ENCODE results near the gene FN3K. TPM values are rescaled to one million over a fixed set of nuclear protein-coding genes. Genes with fewer than 3 reads are reported as not detected.
A peak's percentile ranks its signal among the peaks of the same experiment; 100 is the strongest.

The FN3K gene
- total and polyA plus RNA-seq, 2 of the 13 experiments (the other 11 are each of a cell fraction or from before 2014, with no cell fraction given) = 3.5 to 12.2 TPM

DNA sequence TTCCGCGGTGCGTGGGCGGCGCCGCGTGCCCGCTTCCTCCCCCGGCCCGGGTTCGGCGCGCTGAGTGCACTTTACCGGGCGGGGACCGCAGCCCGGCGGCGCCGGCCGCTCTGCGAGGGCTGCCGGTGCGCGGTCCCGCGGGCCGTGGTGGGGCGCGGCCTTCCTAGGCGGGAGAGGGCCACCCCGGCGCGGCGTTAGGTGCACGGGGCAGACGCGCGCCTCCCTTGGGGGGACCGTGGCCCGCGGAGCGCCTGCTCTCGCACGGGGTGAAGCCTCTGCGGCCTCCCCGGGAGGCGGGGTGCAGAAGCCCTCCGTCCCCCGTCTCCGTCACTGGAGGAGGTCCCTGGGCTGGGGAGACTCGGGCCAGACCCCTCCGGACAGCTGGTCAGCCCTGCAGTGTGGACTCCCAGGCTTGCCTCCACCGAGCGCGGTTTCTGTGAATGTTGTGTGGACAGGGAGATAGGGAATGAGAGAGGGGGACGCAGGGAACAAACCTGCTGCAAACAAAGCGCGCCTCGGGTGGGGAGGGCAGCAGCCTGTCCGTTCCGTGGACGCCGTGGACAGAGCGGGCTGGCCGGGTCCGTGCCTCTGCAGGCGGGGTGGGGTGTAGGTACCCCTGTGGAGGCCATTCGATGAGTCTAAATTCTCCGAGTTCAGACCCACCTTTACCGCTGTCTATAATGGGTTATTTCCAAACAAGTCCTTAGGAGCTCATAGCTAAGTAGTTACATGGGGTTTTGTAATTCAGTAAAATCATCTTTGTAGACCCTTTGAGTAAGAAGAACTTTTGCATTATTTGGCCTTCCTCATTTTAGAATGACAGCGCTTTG is 17.2 kb downstream of the FN3K start (continued):
- no peak for TF ChIP-seq ZNF34 (CRISPR knock-in tag; IDR thresholded peaks at IDR 0.05; ENCODE audit: borderline replicate concordance)
- TF ChIP-seq RBFOX2 (IDR thresholded peaks at IDR 0.05; ENCODE audit: low read depth, low read length) = no peak
- TF ChIP-seq ZNF678 (CRISPR knock-in tag; IDR thresholded peaks at IDR 0.05) = no peak; the same call in 1 of the 2 replicates
- no peak for TF ChIP-seq GLI4 (CRISPR knock-in tag; IDR thresholded peaks at IDR 0.05; ENCODE audit: borderline replicate concordance)
- TF ChIP-seq, protein P1, sequence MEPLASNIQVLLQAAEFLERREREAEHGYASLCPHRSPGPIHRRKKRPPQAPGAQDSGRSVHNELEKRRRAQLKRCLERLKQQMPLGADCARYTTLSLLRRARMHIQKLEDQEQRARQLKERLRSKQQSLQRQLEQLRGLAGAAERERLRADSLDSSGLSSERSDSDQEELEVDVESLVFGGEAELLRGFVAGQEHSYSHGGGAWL (CRISPR knock-in tag; IDR thresholded peaks at IDR 0.05) = 0 out of 2 replicates have a peak, but pooled peaks have one; percentile 5
- no peak for TF ChIP-seq ZNF350 (CRISPR knock-in tag; IDR thresholded peaks at IDR 0.05; ENCODE audit: borderline replicate concordance, low read depth)
- no peak for TF ChIP-seq ATM (IDR thresholded peaks at IDR 0.05; ENCODE audit: borderline replicate concordance)
- no peak for TF ChIP-seq NKX3-1 (CRISPR knock-in tag; IDR thresholded peaks at IDR 0.05)
- TF ChIP-seq, protein P2, sequence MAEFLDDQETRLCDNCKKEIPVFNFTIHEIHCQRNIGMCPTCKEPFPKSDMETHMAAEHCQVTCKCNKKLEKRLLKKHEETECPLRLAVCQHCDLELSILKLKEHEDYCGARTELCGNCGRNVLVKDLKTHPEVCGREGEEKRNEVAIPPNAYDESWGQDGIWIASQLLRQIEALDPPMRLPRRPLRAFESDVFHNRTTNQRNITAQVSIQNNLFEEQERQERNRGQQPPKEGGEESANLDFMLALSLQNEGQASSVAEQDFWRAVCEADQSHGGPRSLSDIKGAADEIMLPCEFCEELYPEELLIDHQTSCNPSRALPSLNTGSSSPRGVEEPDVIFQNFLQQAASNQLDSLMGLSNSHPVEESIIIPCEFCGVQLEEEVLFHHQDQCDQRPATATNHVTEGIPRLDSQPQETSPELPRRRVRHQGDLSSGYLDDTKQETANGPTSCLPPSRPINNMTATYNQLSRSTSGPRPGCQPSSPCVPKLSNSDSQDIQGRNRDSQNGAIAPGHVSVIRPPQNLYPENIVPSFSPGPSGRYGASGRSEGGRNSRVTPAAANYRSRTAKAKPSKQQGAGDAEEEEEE (CRISPR knock-in tag; IDR thresholded peaks at IDR 0.05; ENCODE audit: borderline replicate concordance) = peak; percentile 57; the same call in 1 of the 2 replicates
- TF ChIP-seq BRD4 (CRISPR knock-in tag; IDR thresholded peaks at IDR 0.05) = peak; percentile 56; the same call in 1 of the 2 replicates
- TF ChIP-seq MBD4 (IDR thresholded peaks at IDR 0.05; ENCODE audit: borderline replicate concordance, low read length) = no peak
- no peak for TF ChIP-seq SSRP1 (CRISPR knock-in tag; IDR thresholded peaks at IDR 0.05)
- no peak for TF ChIP-seq MLLT10 (CRISPR knock-in tag; IDR thresholded peaks at IDR 0.05)
- TF ChIP-seq, protein P3, sequence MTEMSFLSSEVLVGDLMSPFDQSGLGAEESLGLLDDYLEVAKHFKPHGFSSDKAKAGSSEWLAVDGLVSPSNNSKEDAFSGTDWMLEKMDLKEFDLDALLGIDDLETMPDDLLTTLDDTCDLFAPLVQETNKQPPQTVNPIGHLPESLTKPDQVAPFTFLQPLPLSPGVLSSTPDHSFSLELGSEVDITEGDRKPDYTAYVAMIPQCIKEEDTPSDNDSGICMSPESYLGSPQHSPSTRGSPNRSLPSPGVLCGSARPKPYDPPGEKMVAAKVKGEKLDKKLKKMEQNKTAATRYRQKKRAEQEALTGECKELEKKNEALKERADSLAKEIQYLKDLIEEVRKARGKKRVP (CRISPR knock-in tag; IDR thresholded peaks at IDR 0.05) = peak in 1 of 2 experiments; percentile 13; a peak in 1 of 4 replicates
- TF ChIP-seq PRPF4 (IDR thresholded peaks at IDR 0.05; ENCODE audit: low read depth, low read length, poor library complexity, severe bottlenecking) = no peak
- TF ChIP-seq RORA (CRISPR knock-in tag; IDR thresholded peaks at IDR 0.05) = no peak
- TF ChIP-seq REL (CRISPR knock-in tag; conservative IDR thresholded peaks at IDR 0.05) = no peak
- TF ChIP-seq, protein P4, sequence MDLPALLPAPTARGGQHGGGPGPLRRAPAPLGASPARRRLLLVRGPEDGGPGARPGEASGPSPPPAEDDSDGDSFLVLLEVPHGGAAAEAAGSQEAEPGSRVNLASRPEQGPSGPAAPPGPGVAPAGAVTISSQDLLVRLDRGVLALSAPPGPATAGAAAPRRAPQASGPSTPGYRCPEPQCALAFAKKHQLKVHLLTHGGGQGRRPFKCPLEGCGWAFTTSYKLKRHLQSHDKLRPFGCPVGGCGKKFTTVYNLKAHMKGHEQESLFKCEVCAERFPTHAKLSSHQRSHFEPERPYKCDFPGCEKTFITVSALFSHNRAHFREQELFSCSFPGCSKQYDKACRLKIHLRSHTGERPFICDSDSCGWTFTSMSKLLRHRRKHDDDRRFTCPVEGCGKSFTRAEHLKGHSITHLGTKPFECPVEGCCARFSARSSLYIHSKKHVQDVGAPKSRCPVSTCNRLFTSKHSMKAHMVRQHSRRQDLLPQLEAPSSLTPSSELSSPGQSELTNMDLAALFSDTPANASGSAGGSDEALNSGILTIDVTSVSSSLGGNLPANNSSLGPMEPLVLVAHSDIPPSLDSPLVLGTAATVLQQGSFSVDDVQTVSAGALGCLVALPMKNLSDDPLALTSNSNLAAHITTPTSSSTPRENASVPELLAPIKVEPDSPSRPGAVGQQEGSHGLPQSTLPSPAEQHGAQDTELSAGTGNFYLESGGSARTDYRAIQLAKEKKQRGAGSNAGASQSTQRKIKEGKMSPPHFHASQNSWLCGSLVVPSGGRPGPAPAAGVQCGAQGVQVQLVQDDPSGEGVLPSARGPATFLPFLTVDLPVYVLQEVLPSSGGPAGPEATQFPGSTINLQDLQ (CRISPR knock-in tag; IDR thresholded peaks at IDR 0.05) = 0 out of 2 replicates have a peak, but pooled peaks have one; percentile 21
- TF ChIP-seq, protein P5, sequence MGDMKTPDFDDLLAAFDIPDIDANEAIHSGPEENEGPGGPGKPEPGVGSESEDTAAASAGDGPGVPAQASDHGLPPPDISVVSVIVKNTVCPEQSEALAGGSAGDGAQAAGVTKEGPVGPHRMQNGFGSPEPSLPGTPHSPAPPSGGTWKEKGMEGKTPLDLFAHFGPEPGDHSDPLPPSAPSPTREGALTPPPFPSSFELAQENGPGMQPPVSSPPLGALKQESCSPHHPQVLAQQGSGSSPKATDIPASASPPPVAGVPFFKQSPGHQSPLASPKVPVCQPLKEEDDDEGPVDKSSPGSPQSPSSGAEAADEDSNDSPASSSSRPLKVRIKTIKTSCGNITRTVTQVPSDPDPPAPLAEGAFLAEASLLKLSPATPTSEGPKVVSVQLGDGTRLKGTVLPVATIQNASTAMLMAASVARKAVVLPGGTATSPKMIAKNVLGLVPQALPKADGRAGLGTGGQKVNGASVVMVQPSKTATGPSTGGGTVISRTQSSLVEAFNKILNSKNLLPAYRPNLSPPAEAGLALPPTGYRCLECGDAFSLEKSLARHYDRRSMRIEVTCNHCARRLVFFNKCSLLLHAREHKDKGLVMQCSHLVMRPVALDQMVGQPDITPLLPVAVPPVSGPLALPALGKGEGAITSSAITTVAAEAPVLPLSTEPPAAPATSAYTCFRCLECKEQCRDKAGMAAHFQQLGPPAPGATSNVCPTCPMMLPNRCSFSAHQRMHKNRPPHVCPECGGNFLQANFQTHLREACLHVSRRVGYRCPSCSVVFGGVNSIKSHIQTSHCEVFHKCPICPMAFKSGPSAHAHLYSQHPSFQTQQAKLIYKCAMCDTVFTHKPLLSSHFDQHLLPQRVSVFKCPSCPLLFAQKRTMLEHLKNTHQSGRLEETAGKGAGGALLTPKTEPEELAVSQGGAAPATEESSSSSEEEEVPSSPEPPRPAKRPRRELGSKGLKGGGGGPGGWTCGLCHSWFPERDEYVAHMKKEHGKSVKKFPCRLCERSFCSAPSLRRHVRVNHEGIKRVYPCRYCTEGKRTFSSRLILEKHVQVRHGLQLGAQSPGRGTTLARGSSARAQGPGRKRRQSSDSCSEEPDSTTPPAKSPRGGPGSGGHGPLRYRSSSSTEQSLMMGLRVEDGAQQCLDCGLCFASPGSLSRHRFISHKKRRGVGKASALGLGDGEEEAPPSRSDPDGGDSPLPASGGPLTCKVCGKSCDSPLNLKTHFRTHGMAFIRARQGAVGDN (CRISPR knock-in tag; IDR thresholded peaks at IDR 0.05) = no peak
